ENCODE data around the gene CAMSAP1.

The CAMSAP1 gene

DNA sequence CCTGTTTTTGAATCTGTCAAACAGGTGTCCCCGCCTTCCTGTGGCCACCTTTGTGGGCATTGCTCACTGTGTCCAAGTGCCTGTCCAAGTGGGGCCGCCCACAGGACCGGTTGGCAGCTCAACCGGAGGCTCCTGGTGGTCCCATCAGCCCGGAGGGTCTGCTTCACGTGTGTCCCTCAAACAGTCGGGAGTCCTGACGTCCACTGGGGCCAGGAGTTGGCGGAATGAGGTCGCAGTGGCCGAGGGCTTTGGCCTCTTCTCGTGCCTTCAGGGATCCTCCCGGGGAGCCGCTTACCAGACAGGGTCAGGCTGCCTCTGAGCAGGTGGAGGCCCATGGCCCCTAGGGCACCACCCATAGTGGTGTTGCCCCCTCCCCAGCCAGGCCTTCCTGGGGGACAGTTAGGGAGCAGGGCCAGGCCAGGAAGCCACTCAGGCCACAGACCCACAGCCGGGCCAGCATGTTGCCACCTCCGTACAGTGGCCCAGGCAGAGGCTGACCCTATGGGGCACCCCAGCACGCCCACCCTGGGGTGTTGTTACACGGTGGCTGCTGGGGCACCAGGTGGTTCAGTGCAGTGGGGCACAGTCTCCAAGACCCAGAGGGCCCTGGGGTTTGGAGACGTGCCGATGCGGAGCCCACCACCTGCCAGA is 135.8 kb downstream of the CAMSAP1 start:
- no peak for DNase-seq

DNA sequence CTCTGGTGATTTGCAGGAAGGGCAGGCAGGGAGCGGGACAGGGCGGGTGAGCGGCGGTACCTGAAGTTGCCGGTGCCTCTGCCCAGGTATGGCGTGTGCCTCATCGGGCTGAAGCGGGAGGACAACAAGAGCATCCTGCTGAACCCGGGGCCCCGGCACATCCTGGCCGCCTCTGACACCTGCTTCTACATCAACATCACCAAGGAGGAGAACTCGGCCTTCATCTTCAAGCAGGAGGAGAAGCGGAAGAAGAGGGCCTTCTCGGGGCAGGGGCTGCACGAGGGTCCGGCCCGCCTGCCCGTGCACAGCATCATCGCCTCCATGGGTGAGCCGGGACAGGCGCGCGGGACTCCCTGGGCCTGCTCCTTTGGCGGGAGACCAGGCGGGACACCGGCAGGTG is 136.6 kb downstream of the CAMSAP1 start:
- DNase-seq = no peak

DNA sequence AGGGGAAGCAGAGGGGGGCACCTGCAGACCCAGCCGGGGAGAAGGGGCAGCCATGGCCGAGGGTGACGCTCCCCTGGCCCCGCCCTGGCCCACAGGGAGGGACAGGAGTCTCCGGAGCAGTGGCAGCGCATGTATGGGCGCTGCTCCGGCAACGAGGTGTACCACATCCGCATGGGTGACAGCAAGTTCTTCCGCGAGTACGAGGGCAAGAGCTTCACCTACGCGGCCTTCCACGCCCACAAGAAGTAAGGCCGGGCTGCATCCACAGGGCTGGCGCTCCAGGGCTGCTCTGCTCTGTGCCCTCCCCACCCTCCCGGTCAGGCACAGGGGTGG is 137.2 kb downstream of the CAMSAP1 start:
- DNase-seq = no peak

DNA sequence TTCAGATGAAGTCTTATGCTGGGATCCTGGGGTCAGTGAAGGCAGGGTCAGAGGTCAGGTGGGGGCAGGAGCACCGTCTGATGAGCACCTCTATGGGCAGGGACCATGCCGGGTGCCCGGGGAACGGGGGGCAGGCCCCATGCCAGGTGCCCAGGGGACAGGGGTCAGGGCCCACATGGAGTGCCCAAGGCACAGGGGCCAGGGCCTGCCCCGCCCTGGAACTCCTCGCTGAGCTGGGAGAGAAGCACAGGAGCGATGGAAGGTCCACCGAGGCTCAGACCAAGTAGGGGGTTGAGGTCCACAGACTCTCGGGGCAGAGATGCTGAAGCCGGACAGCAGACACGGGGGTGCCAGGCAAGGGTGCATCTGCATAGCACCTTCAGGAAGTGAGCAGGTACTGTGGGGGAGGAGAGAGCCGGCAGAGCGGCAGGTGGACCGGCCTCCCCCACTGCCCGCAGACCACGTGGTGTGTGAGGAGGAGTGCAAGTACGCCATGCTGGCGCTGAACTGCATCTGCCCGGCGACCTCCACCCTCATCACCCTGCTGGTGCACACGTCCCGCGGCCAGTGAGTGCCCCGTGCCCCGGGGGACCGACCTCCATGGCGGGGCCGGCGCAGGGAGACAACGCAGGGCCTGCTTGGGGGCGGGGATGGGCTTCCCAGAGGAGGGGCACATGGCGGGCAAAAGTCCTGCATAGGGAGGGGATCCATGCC is 137.7 kb downstream of the CAMSAP1 start:
- DNase-seq = no peak

DNA sequence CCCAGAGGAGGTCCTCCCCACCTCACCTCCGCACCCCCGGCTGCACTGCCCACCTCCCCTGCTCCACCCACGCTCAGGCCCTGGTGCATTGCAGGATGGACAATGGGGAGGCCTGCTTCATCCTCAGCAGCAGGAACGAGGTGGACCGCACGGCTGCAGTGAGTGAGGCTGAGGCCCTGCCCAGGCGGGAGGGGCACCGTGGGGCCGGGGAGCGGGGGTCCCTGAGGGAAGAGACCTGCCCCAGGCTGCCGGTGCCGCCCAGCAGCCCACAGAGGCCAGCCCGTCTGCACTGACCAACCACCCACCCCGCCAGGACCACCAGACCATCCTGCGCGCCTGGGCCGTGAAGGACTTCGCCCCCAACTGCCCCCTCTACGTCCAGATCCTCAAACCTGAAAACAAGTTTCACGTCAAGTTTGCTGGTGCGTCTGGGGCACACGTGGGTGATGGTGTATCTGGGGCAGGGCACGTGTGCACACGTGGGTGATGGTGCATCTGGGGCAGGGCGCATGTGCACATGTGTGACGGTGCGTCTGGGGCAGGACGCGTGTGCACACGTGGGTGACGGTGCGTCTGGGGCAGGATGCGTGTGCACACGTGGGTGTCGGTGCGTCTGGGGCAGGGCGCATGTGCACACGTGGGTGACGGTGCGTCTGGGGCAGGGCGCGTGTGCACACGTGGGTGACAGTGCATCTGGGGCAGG is 138.7 kb downstream of the CAMSAP1 start:
- DNase-seq = no peak

DNA sequence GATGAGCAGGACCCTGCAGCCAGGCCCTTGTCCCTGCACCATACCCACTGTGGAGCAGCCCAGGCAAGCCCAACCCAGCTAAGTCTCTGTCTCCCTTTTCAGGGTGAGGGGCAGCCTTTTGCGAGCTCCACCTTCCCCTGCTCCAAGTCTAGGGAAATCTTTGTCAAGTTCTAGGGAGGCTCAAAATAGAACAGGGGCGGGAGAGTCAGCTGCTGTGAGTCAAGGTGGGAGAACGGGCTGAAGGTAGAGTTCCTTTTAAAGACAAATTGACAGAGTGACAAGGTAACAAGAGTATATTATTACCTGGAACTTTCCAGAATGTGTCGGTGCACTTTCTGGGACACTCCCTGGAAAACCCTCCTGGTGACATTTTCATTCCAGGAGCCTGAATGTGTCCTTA is 140.6 kb downstream of the CAMSAP1 start:
- no peak for DNase-seq

DNA sequence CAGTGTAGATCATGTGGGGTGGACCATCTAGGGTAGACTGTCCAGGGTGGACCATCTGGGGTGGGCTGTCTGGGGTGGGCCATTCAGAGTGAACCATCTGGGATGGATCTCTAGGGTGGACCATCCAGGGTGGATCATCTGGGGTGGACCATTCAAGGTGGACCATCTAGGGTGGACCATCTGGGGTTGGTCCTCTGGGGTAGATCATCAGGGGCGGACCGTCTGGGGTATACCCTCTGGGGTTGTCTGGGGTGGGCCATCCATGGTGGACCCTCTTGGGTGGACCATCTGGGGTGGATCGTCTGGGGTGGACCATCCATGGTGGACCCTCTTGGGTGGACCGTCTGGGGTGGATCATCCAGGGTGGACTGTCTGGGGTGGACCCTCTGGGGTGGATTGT is 141.1 kb downstream of the CAMSAP1 start:
- DNase-seq = no peak

DNA sequence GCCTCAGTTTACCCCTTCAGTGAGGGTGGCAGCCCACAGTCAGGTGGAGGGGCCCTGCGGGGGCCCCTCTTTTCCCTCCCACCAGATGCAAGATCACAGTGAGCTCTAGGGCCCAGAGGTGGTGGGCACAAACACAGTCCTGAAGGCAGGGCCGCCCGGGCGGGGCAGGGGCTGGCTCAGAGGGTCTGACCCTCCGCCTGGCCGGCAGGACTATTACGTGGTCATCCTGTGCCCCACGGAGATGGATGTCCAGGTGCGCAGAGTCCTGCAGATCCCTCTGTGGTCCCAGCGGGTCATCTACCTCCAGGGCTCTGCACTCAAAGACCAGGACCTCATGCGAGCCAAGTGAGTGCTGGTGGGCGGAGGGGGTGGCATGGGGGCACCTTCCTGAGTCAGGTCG is 141.9 kb downstream of the CAMSAP1 start:
- no peak for DNase-seq

DNA sequence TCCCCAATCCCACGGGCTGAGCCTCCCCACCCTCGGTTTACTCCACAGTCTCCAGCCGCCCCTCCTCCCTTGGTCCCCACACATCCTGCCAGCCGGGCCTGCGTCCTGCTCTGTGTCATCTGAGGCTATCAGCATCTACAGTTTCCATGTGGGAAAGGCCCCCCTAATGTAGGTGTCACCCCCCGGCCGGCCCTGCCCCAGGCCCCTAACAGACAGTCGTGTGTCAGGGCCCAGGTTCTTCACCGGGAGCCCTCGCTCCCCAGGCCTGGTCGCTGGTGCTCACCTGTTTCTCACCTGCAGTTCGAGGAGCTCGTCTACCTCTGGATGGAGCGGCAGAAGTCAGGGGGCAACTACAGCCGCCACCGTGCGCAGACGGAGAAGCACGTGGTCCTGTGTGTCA is 142.6 kb downstream of the CAMSAP1 start:
- no peak for DNase-seq

DNA sequence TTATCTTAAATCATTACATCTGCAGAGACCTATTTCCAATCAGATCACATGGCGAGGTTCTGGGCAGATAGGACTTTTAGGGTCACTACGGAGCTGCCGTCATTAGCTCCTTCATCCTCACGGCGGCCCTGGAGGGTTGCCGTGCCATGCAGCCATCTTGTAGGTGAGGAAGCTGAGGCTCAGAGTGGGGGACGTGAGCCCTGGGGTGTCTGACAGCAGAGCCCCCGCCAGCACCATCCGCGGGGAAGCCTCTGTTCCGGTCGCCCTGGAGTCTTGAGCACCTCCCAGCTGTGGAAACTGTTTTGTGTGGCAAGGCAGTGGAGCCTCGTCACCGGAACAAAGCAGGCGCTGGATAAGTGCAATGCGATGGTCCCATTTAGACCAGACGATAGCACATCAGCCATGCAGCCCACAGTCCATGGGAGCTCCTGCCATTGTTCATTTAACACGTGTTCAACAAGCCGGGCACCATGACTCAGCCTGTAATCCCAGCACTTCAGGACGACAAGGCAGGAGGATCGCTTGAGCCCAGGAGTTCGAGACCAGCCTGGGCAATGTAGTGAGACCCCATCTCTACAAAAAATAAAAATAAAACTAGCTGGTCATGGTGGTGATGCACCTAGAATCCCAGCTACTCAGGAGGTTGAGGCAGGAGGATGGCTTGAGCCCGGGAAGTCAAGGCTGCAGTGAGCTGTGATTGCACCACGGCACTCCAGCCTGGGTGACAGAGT is 143.5 kb downstream of the CAMSAP1 start:
- no peak for DNase-seq

DNA sequence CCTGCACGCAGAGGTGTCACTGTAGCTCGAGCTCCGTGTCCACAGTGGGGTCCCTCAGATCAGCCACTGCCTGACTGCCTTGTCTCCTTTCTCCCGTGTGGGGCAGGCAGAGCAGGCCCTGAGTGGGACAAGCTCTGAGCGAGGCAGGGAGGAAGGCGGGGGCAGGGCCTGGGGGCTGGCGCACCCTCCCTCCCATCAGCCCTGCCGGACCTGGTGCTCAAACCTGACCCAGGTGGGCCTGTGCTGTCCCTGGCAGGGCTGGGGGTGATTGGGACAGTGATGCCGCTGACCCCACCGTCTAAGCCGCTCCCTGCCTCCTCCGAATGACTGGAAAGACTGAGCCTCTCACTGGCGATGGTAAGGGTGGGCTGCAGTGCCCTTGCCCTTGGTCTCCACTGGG is 144.4 kb downstream of the CAMSAP1 start:
- no peak for DNase-seq

DNA sequence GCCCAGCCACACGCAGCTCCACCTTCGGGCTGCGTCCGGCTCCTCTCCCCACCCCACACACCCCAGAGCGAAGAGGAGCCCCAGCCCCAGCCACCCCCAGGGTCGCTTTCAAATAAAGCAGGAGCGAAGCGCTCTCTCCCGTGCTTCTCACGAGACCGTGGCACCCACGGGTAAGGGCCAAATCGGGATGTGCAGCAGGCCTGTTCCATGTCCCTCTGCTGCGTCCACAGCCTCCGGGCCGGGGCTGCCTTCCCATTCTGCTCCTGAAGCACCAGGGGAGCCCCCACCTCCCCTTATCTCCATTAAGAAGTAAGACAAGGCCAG is 145.5 kb downstream of the CAMSAP1 start:
- no peak for DNase-seq

DNA sequence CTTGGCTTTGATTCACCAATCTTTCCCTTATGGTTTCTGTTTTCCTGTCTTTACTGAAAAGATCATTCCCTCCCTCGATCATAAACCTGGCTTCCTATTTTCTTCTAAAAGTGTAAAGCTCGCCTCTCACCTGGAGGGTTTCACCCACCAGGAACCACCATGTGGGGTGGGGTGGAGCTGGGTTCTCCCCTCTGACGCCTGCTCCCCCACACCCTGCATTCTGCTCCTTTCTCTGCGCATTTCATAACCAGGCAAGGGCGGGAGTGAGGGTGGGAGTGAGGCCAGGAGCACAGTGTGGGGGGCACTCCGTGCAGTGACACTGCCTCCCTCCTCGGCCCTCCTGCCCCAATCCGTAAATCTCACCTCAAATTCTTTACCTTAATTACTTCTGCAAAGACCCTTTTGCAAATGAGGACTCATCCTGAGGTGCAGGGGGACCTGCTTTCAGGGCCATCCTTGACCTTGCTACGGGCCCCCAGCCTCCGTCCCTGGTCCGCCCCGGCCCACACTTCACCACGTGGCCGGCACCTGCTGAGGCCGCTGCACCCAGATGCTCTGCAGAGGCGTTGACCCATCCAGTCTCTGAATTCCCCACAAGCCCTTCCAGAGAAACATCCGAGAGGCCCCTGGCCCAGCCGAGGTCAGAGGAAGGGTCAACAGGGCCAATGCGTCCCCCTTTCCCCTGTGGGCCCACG is 146.0 kb downstream of the CAMSAP1 start:
- no peak for DNase-seq

DNA sequence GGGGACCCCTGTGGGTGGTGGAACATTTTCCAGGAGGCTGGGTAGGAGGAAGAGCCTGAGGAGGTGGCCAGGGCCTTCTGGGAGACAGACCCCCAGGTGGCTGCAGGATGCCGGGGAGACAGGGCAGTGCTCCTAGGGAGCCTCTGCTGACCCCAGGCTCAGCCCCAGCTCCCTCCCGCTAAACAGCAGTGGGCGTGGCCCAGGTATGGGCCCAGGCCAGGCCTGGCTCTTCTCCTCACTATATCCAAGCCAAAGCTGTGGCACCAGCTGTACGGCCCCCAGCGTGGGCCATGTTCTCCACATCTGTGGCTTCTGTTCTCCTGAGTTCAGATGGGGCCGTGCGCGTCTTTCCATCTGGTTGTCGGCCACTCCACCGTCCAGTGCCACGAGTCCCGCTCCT is 146.9 kb downstream of the CAMSAP1 start:
- no peak for DNase-seq

DNA sequence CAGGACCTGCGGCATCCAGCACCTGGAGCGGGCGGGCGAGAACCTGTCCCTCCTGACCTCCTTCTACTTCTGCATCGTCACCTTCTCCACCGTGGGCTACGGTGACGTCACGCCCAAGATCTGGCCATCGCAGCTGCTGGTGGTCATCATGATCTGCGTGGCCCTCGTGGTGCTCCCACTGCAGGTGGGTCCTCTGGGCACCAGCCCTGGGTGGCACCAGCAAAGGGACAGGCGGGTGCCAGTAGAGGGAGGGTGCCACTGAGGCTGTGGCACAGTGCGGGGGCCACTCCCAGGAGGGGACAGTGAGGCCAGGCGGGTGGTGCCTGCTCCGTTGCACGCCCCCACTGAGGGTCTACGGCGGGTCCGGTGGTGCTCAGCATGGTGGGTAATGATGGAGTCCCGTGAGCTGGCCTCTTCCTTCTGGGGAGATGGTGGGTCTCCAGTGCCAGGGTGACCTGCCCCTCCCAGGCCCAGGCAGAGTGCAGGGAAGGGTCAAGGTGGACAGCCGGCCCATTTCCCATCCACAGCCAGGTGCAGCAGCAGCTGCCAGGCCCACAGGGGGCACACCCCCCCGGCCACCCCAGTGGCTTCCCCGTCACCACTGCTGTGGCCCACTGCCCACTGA is 147.6 kb downstream of the CAMSAP1 start:
- DNase-seq = no peak

DNA sequence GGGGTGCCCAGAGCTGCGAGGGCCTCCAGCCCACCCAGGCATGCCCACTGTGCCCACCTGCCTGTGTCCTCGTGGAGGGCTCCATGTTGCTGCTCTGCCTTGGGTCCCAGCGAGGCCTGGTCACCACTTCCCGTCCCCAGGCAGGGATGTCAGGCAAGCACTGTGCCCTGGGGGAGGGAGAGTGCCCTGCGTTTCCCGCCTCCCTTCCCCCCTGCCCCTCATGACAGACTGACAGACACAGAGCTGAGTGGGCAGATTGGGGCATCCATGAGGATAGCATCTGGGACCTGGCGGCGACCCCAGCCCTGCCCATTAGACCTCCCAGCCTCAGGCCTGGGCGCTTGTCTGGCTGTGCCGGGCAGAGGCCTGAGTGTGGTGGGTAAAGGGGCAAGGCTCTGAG is 148.5 kb downstream of the CAMSAP1 start:
- no peak for DNase-seq

All from T-helper 9 cell (primary cell).